ENCODE results near the gene GNA14. TPM values are rescaled to one million over a fixed set of nuclear protein-coding genes. Genes with fewer than 3 reads are reported as not detected.

Gene GNA14
- total RNA-seq, 1 donor from 2014 or later, result 8.0 TPM

GRCh38 chr9:77391834-77392233, 256.3 kb downstream of the GNA14 start:
- no peak for DNase-seq (ENCODE audit: low spot score)

GRCh38 chr9:77386187-77386586, 261.9 kb downstream of the GNA14 start:
- DNase-seq (ENCODE audit: low spot score) (no peak), ATAC-seq (no peak)
- intact Hi-C loops (cut with DNase I), result no loop called here

More at GRCh38 chr9:77391834-77392233, 256.3 kb downstream of the GNA14 start:
- intact Hi-C loops (cut with DNase I), result no loop called here
- no peak for ATAC-seq

GRCh38 chr9:77384406-77384805, 263.7 kb downstream of the GNA14 start:
- ATAC-seq (no peak), DNase-seq (ENCODE audit: low spot score) (no peak)
- intact Hi-C loops (cut with DNase I), result no loop called here

- ATAC-seq, result no peak
Observed at GRCh38 chr9:77375956-77376532, 272.1 kb downstream of the GNA14 start.

GRCh38 chr9:77374266-77374665, 273.9 kb downstream of the GNA14 start:
- intact Hi-C loops (cut with DNase I), result no loop called here
- ATAC-seq (no peak), DNase-seq (ENCODE audit: low spot score) (no peak)

More at GRCh38 chr9:77375956-77376532, 272.1 kb downstream of the GNA14 start:
- intact Hi-C loops (cut with DNase I), result no loop called here
- no peak for DNase-seq (ENCODE audit: low spot score)
